Measurements from ENCODE around the gene TMEM186.
"Not testable (repeated sequence)": the region's sequence is repeated elsewhere in the genome, so short reads cannot be mapped to it uniquely, and the experiment has no call there.

TMEM186 gene

DNA sequence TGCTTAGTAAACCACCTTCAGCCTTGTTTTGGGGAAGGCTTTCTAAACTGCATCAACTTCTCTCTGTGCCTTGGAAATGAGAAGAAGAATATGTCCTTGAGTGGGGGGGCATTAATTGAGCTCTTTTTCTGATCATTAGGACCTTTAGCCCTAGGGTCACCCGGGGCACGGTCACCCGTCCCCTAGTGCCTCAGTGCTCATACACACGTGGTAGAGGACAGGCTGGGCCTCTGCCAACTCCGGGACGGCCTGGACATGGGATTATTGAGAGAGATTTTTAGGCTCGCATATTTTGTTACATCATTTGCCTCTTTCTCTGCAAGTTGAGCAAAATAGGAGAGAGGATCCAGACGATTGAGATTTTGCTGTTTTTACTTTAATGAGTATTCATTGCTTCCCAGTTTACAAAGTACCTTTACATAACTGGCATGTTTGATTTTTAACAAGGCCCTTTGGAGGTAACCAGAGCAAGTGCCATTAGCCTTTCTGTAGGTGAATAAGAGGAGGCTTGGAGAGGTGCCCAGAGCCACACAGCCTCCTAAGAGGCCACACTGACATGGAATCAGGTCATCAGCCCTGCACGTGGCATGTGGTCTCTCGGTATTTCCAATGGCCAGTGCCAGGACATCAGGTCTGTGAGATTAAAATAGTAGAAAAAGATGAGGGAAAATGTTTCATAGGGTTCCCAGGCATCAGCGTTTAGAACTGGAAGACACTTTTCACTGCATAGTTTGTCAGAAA lies 11.3 kb upstream of the TMEM186 start:
- no peak for DNase-seq

- DNase-seq = no peak
These were observed 10.6 kb upstream of the TMEM186 start for GRCh38 chr16:8808009-8808408.

GRCh38 chr16:8807189-8807588 lies 9.8 kb upstream of the TMEM186 start:
- DNase-seq = no peak

DNA sequence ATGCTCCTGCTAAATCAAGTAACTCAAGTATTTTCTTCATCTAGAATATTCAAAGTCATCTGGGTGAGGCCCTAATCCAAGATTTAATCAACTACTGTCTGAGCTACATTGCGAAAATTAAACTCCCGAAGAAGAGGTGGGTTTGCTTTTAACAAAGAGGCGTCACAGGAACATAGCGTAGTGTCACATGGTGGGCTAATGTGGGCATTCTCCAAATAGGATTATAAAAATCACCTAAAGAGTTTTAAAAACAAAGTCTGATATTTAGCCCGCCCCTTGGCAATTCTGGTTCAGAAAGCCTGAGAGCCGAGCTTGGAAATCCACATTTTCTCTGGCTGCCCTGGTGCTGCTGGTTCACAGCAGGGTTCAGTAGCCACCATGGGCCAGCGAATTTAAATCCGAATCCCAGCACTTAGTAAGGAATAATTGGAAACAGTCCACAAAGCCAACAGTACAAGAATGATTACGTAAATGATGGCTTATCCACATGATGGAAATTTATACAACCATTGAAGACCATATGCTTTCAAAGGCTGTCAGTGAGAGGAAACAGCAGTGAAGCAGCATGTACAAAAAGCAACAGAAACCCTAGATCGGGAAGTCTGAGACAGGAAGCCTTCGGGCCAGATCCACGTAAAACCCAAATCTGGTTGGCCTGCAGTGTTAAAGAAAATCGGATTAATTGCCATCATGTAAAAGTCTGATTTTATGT lies 9.0 kb upstream of the TMEM186 start:
- no peak for DNase-seq

DNA sequence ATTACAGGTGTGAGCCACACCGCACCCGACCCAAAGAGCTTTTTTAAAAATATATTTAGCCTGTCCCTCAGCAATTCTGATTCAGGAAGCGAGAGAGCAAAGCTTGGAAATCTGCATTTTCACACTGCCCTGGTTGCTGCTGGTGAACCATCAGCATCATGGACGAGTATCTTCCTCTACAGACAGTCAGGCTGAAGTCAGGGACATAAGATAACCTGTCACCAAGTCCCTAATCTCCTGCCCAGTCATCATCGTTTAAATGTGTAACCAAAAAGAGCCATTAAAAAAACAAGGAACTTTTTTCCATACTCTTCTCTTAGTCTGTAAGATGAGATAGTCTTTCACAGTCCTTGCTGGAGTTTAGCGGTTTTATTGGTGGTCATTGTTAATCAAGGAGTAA lies 6.9 kb upstream of the TMEM186 start:
- no peak for DNase-seq

DNA sequence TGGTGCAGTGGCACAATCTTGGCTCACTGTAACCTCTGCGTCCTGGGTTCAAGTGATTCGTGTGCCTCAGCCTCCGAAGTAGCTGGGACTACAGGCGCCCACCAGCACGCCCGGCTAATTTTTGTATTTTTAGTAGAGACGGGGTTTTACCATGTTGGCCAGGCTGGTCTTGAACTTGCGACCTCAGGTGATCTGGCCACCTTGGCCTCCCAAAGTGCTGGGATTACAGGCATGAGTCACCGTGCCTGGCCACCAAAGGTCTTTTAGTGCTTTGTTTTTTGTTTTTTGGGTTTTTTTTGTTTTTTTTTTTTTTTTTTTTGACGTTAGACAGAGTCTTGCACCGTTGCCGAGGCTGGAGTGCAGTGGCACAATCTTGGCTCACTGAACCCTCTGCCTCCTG lies 6.3 kb upstream of the TMEM186 start:
- DNase-seq = not testable (repeated sequence)

DNA sequence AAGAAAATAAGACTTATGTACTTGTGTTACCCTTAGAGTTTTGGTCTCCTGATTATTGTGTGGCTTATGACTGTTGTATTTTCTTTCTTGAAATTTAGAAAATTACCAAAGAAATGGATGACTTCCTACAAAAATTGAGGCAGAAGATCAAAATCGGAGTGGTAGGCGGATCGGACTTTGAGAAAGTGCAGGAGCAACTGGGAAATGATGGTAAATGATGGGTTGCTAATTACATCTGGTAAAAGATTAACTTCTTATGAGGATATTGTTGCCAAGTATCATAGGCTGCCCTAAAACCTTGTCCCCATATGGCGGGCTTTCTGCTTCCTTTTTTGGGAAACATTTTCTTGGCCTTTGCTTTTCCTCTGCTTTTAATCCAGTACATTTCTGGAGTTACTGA lies 4.3 kb upstream of the TMEM186 start:
- no peak for DNase-seq

DNA sequence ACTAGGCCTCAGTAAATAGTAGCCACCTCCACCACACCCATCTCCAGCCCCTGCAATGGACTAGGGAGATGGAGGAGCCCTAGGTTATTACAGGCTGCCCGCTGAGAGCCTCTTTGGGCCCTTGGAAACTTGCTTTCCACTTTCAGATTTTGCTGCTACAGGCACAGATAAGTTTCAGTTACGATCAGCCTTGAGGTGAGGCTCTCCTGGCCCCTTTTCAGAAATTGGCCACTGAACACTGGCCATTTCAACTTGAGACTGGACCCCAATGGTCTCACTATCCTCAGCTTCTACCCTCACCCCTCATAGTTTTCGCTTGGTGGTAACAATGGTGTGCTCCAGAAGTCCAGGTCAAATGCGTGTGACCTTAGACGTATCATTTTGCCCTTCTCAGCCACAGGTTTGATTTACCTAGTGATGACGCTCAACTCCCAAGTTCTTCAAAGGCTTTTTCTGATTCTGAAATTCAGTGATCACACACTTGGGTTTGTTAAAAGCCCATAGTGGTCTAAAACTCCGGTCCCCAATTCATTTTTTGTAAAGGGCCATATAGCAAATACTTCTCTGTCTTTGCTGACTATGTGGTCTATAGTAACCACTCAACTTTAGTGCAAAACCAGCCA lies 1.2 kb upstream of the TMEM186 start:
- no peak for DNase-seq

- no peak for DNase-seq
These were observed 712 bp upstream of the TMEM186 start for GRCh38 chr16:8798174-8798527.

DNA sequence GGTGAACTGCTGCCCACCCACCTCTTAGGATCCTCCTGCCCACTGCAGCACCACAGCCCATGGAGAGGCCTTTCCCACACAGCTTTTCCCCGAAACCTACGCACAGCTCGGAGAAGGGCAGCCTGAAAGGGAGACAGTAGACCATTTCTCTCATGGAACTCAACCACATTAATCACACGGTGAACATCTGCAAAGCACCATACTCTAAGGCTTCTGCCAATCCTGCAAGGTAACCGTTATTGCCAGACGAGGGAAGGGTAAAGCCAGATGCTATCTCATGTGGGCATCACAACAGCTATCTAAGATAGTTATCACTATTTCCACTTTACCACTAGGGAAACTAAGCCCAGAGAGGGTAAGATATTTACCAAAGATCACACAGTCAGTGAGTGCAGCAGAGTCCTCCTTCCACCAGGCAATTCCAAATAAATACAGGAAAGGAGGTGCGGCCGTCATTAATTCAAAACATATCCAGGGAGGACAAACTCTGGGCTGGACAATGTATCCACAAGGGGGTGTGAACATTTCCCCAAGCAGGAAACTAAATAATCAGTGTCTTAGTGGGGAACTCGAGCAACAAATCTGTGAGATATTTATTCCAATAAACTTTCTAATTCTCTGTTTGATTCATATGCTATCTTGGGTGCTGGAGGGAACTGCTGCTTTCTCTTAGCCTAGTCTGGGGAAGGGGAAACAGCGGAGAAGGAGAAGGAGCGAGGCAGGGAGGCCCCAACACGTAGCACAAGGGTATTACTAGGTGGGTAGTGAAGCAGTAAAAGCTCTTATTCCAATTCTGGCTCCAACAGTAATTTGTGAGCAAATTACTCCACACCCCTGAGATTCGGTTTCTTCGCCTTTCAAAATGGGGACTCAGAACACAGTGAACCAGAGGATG lies 723 bp downstream of the TMEM186 start:
- DNase-seq = no peak

- no peak for DNase-seq
These were observed 1.6 kb downstream of the TMEM186 start for GRCh38 chr16:8795818-8796217.

GRCh38 chr16:8795091-8795490 lies 2.3 kb downstream of the TMEM186 start:
- DNase-seq = no peak

GRCh38 chr16:8788578-8789172 lies 8.8 kb downstream of the TMEM186 start:
- DNase-seq = no peak

DNA sequence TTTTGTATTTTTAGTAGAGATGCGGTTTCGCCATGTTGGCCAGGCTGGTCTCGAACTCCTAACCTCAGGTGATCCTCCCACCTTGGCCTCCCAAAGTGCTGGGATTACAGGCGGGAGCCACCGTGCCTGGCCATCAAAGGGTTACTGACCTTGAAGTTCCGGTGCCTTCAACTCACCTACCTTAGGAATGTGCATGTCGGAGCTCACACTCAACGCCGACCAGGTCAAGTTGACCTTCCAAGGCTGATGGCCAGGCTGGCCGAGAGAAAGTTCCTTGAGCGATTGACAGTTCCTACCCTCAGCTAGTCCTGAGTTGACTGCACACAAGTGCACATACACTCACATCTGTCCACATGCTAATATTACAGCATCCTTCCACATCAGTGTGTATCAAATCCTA lies 11.1 kb downstream of the TMEM186 start:
- DNase-seq = not testable (repeated sequence)

- no peak for DNase-seq
These were observed 12.0 kb downstream of the TMEM186 start for GRCh38 chr16:8785408-8785807.

DNA sequence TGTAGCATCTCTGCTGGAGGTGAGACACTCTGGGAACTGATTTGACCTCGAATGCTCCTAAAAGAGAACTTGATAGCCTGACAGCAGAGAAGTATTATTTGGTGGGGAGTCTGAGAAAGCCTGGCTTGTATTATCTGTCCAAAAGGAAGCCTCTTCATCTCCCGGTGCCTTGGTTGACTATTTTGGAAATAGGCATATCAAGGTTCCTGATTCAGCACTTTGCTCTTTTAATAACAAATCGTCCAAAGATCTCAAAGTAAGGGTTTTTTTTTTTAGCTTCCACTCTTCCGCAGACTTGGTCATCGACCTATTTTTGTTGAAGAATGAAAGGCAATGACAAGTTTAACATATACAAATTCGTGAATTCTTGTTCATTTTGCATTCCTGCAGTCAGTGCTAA lies 14.8 kb downstream of the TMEM186 start:
- no peak for DNase-seq

- DNase-seq = no peak
These were observed 15.6 kb downstream of the TMEM186 start for GRCh38 chr16:8781797-8782196.

DNA sequence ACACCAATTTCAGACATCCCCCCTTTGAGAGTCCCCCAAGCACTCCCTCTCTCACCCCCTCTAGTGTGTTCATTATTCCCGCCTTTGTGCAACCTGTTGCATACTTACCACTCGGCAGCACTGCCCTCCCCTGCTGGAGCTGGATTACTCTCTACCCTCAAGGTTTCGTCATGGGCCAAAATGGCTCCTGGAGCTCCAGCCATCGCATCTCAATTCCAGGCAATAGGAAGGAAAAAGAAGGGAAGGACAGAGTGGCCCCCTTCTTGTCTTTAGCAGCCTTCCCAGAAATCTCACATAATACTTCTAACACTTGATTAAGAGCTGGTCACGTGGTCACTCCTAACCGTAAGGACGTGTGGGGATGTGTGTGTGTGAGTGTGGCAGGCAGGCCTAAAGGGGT lies 20.2 kb downstream of the TMEM186 start:
- no peak for DNase-seq

DNA sequence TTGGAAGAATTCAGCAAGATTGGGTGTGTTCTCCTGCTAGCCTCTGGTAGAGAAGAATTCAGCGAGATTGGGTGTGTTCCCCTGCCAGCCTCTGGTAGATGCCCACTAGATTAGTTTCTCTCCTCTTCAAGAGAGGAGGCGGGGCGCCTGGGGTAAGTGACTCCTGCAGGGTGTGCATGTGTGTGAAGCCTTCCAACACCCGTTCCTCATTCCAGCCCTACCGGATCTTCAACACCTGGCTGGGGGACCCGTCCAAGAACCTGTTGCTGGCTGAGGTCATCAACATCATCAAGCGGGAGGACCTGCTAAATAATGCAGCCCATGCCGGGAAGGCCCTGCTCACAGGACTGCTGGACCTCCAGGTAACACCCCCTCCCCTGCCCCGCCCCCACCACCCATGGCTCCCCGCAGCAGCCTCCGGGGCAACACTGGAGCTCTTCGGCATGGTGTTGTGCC lies 21.3 kb downstream of the TMEM186 start:
- no peak for DNase-seq

- DNase-seq = no peak
These were observed 22.1 kb downstream of the TMEM186 start for GRCh38 chr16:8775359-8775758.

- no peak for DNase-seq
These were observed 23.2 kb downstream of the TMEM186 start for GRCh38 chr16:8774208-8774607.

GRCh38 chr16:8773537-8773936 lies 23.9 kb downstream of the TMEM186 start:
- no peak for DNase-seq

- DNase-seq = no peak
These were observed 28.7 kb downstream of the TMEM186 start for GRCh38 chr16:8768692-8769091.
